Loucy (cell line): ENCODE data around the gene KRTAP10-8.

Experiments used
- CTCF ChIP-seq: fragments of 200-600 bp; sonication (generic); conservative IDR thresholded peaks from 2 replicates; pipeline ENCODE4 v1.5.1; 2014; ENCODE audit warnings: mild to moderate bottlenecking, antibody characterized with exemption, low read length
- EZH2phosphoT487 ChIP-seq: fragments of 200-600 bp; IDR thresholded peaks from 2 replicates; pipeline ENCODE4 v1.6.1; 2018; ENCODE audit warnings: antibody characterized with exemption, mild to moderate bottlenecking, moderate library complexity, borderline replicate concordance

GRCh38 chr21:44582055-44582454 lies 29.8 kb upstream of the KRTAP10-8 start:
- TF ChIP-seq CTCF (no peak), EZH2phosphoT487 (no peak)
